GM12878 (cell line): ENCODE data around the gene NKX2-3. TPM values are rescaled to one million over a fixed set of nuclear protein-coding genes. Genes with fewer than 3 reads are reported as not detected.

ENCODE experiments used
- ATAC-seq: fragments of 200-7000 bp; cut with Tn5 transposase; 3 replicates; pipeline ENCODE4 v1.9.1; 2020; ENCODE audit warnings: mild to moderate bottlenecking, moderate library complexity
- BruUV-seq: library from RNA; stranded (reverse); fragments of 400-500 nt; replicated peaks from 2 replicates; lab custom pipeline; 2021; lab: Mats Ljungman, UMichigan
- CTCF ChIA-PET: fragments of 300-600 bp; sonication (Branson Sonifier 250); formaldehyde crosslinking; extraction: SDS; loops from one replicate; lab custom pipeline; 2021; ENCODE audit warnings: inconsistent platforms; lab: Yijun Ruan, JAX
- POLR2A ChIA-PET: fragments of 350-600 bp; formaldehyde crosslinking; extraction: SDS; loops from one replicate; lab custom pipeline; 2021; ENCODE audit warnings: inconsistent platforms; lab: Charles Lee
- RAD21 ChIA-PET: fragments of 300-600 bp; sonication (Branson Sonifier 250); formaldehyde crosslinking; loops from one replicate; lab custom pipeline; 2023; ENCODE audit warnings: antibody characterized with exemption; ENCODE audit not compliant: unreplicated experiment; lab: Charles Lee
- SMC1A ChIA-PET: fragments of 300-600 bp; sonication (Branson Sonifier 250); formaldehyde crosslinking; loops from one replicate; lab custom pipeline; 2023; ENCODE audit not compliant: unreplicated experiment, uncharacterized antibody; lab: Charles Lee
- DNase-seq: peaks from one replicate; pipeline ENCODE4 v3.0.0-alpha.2; 2011; ENCODE audit warnings: low read depth, low spot score
- FAIRE-seq: peaks from 3 replicates; lab custom pipeline; 2011; peaks lifted over from hg19 to GRCh38; lab: Jason Lieb, UNC
- H2AFZ ChIP-seq: 2 replicates; pipeline ENCODE4 v1.6.0; 2011; ENCODE audit warnings: low read depth, low read length, control low read depth; ENCODE audit not compliant: control insufficient read depth
- H3K27ac ChIP-seq: 2 replicates; pipeline ENCODE4 v1.5.1; 2011; ENCODE audit warnings: control low read depth; ENCODE audit not compliant: control insufficient read depth, insufficient read depth
- H3K27me3 ChIP-seq, 2 experiments: replicated peaks in 1 of 2; 2 replicates each; pipeline versions ENCODE4 v1.6.0 to v1.6.1; 2011; ENCODE audit warnings: low read length in 1 of 2; ENCODE audit not compliant: control insufficient read depth in 2 of 2, insufficient read depth in 2 of 2
- H3K36me3 ChIP-seq, 2 experiments: 2 replicates each; pipeline ENCODE4 v1.5.1; 2011; ENCODE audit warnings: low read length in 1 of 2; ENCODE audit not compliant: control insufficient read depth in 2 of 2, insufficient read depth in 2 of 2
- H3K4me1 ChIP-seq: 2 replicates; pipeline ENCODE4 v1.6.1; 2011; ENCODE audit warnings: mild to moderate bottlenecking, low read length, moderate library complexity, mixed read lengths; ENCODE audit not compliant: control insufficient read depth, insufficient read depth
- H3K4me2 ChIP-seq: 2 replicates; pipeline ENCODE4 v1.6.0; 2011; ENCODE audit warnings: control low read depth; ENCODE audit not compliant: control insufficient read depth, insufficient read depth
- H3K4me3 ChIP-seq: fragments of 200-600 bp; sonication (generic); 2 replicates; pipeline ENCODE4 v1.5.1; 2016
- H3K79me2 ChIP-seq: 2 replicates; pipeline ENCODE4 v1.6.0; 2011; ENCODE audit warnings: low read length; ENCODE audit not compliant: control insufficient read depth, insufficient read depth
- H3K9ac ChIP-seq: 2 replicates; pipeline ENCODE4 v1.8.0; 2011; ENCODE audit warnings: low read length, control low read depth, mixed read lengths; ENCODE audit not compliant: control insufficient read depth, insufficient read depth
- H3K9me3 ChIP-seq: replicated peaks from 3 replicates; pipeline ENCODE4 v1.5.1; 2011; ENCODE audit warnings: mild to moderate bottlenecking, low read length; ENCODE audit not compliant: control insufficient read depth, insufficient read depth
- H4K20me1 ChIP-seq: 2 replicates; pipeline ENCODE4 v1.6.0; 2011; ENCODE audit not compliant: control insufficient read depth, insufficient read depth
- BHLHE40 ChIP-seq, 2 experiments: fragments of 450-650 bp in 1 of 2; IDR thresholded peaks; 2 replicates each; pipeline ENCODE4 v1.6.1; 2011 to 2017; ENCODE audit warnings: low read depth in 2 of 2, borderline replicate concordance in 1 of 2, improper control_type of control experiment in 1 of 2, low read length in 1 of 2, mild to moderate bottlenecking in 1 of 2
- HDAC2 ChIP-seq: fragments of 200-600 bp; sonication (generic); IDR thresholded peaks from 2 replicates; pipeline ENCODE4 v1.6.1; 2017
- POLR2AphosphoS2 ChIP-seq: IDR thresholded peaks from 2 replicates; pipeline ENCODE4 v1.6.1; 2011; ENCODE audit warnings: low read depth, mild to moderate bottlenecking, low read length, improper control_type of control experiment, moderate library complexity
- RUNX3 ChIP-seq: IDR thresholded peaks from 2 replicates; pipeline ENCODE4 v1.6.1; 2012; ENCODE audit warnings: low read length, inconsistent platforms
- ZNF274 ChIP-seq: IDR thresholded peaks from one replicate; pipeline ENCODE4 v1.8.0; 2011; ENCODE audit not compliant: insufficient read length, insufficient read depth
- WGBS: methylation state at CpG from one replicate; pipeline ENCODE4 v1.1.6; 2016; ENCODE audit warnings: low lambda C conversion rate; ENCODE audit not compliant: insufficient replicate concordance, insufficient coverage; ENCODE audit errors: missing lambda C conversion rate; 5-methylcytosine and 5-hydroxymethylcytosine counted together
- in situ Hi-C: fragments of 300-500 bp; cut with MboI; formaldehyde crosslinking; loops from 9 replicates; pipeline ENCODE4 v1.14.3; 2018; ENCODE audit warnings: mixed read lengths
- intact Hi-C: fragments of 100-400 bp; cut with micrococcal nuclease; formaldehyde crosslinking; loops from one replicate; pipeline ENCODE4 v1.14.2; 2022; ENCODE audit not compliant: unreplicated experiment
- polyA plus RNA-seq, 11 experiments: library from polyadenylated mRNA; depleted of rRNA in 4 of 11; unstranded in 6 of 11; stranded (reverse) in 5 of 11; fragments of >200 nt; fragmentation: Nextera tagmentation in 4 of 11; fragmentation: Illumina TruSeq in 1 of 11; extraction: Ambion mirVana in 4 of 11; extraction: Trizol in 1 of 11; gene quantifications; 1 replicate in 1 of 11; 2 replicates in 10 of 11; pipeline versions ENCODE4 v1.2.1 to v1.2.3, GENCODE V29; 2011 to 2016; ENCODE audit warnings: inconsistent platforms in 2 of 11, missing spikeins in 2 of 11, low read depth in 1 of 11
- total RNA-seq, 4 experiments: library from RNA; depleted of rRNA in 3 of 4; stranded (reverse); fragments of >200 nt in 3 of 4; fragmentation: Illumina TruSeq in 1 of 4; extraction: Trizol in 1 of 4; gene quantifications; 2 replicates each; pipeline versions ENCODE4 v1.2.1 to v1.2.3, GENCODE V29; 2013 to 2021

The NKX2-3 gene
- total and polyA plus RNA-seq, 10 of the 15 experiments (the other 5 are each of a cell fraction or from before 2014, with no cell fraction given), result not detected

DNA sequence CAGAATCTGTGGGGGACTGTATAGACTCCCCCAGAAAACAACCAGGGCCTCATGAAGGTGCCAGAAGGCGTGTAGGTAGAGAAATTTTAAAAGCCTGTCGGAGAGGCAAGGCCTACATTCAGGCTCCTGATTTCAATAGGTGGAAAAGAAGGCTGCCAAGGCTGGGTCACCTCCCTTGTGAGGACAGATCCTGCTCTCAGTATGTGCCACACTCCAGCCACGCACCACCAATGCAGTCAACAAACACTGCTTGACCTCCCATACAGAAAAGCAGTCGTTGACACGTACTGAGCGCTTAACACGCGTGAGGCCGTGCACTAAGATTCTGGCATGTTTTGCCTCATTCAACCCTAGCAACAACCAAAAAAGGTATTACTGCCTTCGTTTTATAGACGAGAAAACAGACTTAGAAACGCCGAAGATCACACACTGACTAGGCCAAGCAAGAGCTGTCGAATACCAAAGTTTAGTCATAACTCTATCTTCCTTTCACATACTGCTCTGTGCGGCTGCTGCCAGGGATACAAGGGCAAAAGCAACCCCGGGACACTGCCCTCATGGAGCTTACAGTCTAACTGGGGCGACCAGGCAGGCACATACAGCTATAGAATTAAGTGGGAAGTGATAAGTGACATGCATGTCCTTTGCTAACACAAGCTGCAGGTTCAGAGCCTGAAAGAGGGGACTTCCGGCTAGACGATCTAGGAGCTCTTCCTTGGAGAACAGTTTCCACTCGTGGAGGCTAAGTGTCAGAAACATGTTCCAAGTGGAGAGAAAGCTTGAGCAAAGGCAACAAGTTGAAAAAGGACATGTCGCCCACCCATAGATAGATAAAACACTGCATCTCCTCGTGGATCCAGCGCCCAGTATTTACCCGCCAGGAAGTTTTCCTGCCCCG lies 797 bp upstream of the NKX2-3 start:
- ChIA-PET RAD21 (no interaction called here), CTCF (interaction anchor here (0.6 kb wide), 1 partner anchor 463 kb away, joined by 4 read pairs; no protein-coding TSS in a partner anchor), POLR2A (no interaction called here), SMC1A (no interaction called here)
- BruUV-seq, result no TSS peak
- Histone ChIP-seq H2AFZ (no peak overlapping the region), H3K4me3 (no peak overlapping the region), H3K4me2 (peak overlapping the region; percentile 28; the same call in 1 of the 2 replicates), H3K4me1 (no peaks in the 10 kb centered on the region; the same call in 1 of the 2 replicates), H3K9ac (no peak overlapping the region), H3K36me3 (no peaks in the 10 kb centered on the region), H3K9me3 (peaks cover 3% of the 10 kb centered on the region; the same call in 2 of the 3 replicates), H4K20me1 (no peaks in the 10 kb centered on the region), H3K27ac (no peak overlapping the region), H3K27me3 (peaks cover 28 to 54% of the 10 kb centered on the region in 2 experiments), H3K79me2 (no peaks in the 10 kb centered on the region)
- intact Hi-C loops, result no loop called here
- no peak for FAIRE-seq
- no peak for ATAC-seq
- no peak for TF ChIP-seq RUNX3
- TF ChIP-seq HDAC2, result no peak
- in situ Hi-C loops, result no loop called here
- no peak for DNase-seq
- 39% methylated on average over 25 of the region's 25 CpGs for WGBS

DNA sequence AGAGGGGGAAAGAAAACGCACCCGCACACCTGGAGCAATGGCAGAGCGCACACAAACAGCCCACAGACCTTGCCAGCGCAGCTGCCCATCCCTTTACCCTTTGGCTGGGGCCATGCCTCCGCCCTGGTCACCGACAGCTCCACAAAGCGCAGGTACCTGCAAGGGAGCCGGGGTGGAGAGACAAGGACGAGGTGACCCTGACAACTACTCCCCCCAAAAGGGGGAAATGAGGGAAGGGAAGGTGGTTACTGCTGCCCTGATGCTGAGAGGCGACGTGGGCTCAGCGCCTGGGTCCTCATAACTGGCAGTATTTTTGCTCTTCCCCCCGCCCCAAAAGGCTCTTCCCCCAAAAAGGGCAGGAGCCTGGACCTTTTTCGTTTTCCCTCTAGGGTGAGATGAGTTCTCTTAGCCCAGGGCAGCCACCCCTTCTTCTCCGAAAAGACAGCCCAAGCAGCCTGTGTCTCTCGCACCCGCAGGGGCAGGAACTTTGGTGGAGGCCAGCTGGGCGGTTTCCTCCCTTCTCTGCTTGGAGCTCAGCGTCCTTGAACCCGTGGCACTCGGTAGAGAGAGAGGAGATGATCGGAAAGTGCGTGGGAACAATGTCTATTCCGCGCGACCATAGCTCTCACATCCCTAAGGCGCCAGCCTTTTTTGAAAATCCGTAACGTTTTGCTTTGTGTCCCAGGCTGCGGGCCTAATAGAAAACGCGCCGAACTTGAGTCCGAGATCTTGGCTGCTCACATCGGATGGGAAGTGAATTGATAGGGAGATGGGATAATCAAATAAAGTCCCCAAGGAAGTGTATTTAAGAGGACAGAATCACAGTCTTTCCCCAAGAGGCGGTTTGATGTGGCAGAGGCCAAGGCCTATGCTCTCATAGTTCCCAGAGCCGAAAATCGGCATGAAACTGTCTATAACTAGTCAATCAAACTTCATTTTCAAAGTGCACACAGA lies 1.0 kb downstream of the NKX2-3 start:
- Histone ChIP-seq H2AFZ (no peak overlapping the region), H3K4me3 (no peak overlapping the region), H3K27me3 (peaks cover 28 to 45% of the 10 kb centered on the region in 2 experiments), H3K27ac (no peak overlapping the region), H3K4me2 (no peak overlapping the region; the same call in 1 of the 2 replicates), H3K9me3 (peaks cover 3% of the 10 kb centered on the region; the same call in 2 of the 3 replicates), H3K36me3 (no peaks in the 10 kb centered on the region), H4K20me1 (no peaks in the 10 kb centered on the region), H3K4me1 (no peaks in the 10 kb centered on the region; the same call in 1 of the 2 replicates), H3K9ac (no peak overlapping the region), H3K79me2 (no peaks in the 10 kb centered on the region)
- ChIA-PET CTCF (no interaction called here), RAD21 (no interaction called here), POLR2A (no interaction called here), SMC1A (no interaction called here)
- intact Hi-C loops, result no loop called here
- BruUV-seq, result no TSS peak
- ATAC-seq (no peak), FAIRE-seq (no peak)
- WGBS, result 37% methylated on average over 38 of the region's 38 CpGs
- in situ Hi-C loops, result no loop called here
- TF ChIP-seq ZNF274 (no peak), BHLHE40 (IDR thresholded peaks at IDR 0.05; ENCODE audit: borderline replicate concordance in 1 of 2, low read depth in 2 of 2, low read length in 1 of 2) (no peak), POLR2AphosphoS2 (no peak)
- TF ChIP-seq, all 136 proteins: peak for 0
- DNase-seq, result no peak
